ENCODE measurements around the gene METTL17.
"Not testable (repeated sequence)": the region's sequence is repeated elsewhere in the genome, so short reads cannot be mapped to it uniquely, and the experiment has no call there.

The METTL17 gene

GRCh38 chr14:21025371-21026273 lies 35.8 kb downstream of the METTL17 start:
- DNase-seq = no peak

- DNase-seq = no peak
Observed at GRCh38 chr14:21026274-21026987, 36.7 kb downstream of the METTL17 start.

DNA sequence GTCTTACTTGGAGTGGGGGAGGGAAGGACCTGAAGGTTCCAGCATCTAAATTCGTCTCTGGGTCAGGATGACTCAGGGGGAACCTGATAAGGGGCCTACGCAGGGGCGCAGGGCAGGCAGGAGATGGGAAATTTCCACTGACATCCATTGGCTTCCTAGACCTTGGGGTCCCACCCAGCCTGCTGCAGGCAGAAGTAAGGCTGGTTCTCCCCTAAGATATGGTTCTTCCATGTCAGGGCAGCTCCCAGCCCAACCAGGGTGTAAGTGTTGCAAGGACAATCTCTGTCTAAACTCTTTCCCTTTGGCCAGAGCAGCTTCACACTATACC lies 37.2 kb downstream of the METTL17 start:
- no peak for DNase-seq

DNA sequence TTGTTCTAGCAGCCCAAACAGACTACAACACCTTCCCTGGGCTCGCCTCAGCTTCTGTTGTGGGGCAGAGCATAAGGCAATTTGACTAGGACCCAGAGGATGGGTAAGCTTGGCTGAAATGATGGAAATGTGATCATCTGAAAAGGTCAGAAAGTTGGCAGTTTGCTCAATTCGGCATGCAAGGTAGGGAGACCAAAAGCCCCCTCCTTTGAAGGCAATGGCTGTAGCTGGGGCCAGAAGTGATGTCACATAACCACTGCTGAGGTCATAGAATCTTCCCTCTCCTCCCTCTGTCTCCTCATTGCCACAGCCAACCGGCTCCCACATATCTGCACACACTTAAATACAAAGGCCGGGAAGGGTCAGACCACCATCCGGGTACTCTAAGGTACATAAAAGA lies 40.1 kb downstream of the METTL17 start, which contains the start of gene TPPP2:
Gene TPPP2, plus strand, starts transcription at position 301 of the 400 bp plus-strand sequence. CDS start 365 bp downstream, outside the sequence.
- DNase-seq = no peak

DNA sequence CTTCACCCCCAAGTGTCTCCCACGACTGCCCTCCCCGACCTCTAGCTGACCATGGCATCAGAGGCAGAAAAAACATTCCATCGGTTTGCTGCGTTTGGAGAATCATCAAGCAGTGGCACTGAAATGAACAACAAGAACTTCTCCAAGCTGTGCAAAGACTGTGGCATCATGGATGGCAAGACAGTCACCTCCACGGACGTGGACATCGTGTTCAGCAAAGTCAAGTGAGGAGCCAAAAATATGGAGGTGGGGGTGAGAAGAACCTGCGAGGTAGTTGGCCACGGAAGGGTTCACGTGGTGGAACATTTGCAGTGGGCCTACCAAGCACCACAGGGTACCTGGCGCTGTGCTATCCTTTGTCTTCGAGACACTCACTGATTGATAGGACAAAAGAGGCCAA lies 40.8 kb downstream of the METTL17 start:
- no peak for DNase-seq

- DNase-seq = no peak
Observed at GRCh38 chr14:21032326-21033132, 42.7 kb downstream of the METTL17 start.

GRCh38 chr14:21033133-21033698 lies 43.4 kb downstream of the METTL17 start:
- no peak for DNase-seq

DNA sequence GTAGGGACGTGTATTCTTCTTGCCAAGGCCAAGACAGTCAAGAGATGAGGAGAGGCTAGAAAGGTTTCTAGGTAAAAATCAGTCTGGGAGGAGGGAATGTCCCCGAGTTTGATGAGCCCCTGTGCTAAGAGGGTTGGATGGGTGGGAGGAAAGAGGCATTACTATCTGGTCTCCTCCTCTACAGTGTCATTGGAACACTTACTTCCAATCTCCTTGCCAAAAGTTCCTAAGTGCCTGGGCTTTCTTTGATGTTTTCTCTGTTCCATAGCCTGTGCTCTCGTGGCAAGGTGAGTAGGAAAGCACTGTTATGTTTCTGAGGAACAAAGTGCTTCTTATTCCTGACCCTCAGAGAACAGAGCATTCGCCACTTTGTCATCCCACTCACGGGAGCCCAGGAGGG lies 44.9 kb downstream of the METTL17 start, which contains the start of gene RNASE13:
Gene RNASE13, minus strand, starts transcription at position 101 of the 400 bp plus-strand sequence. CDS start 519 bp downstream, outside the sequence.
- no peak for DNase-seq

GRCh38 chr14:21036751-21037150 lies 47.0 kb downstream of the METTL17 start:
- DNase-seq = no peak

- DNase-seq = no peak
Observed at GRCh38 chr14:21037156-21037555, 47.4 kb downstream of the METTL17 start.

DNA sequence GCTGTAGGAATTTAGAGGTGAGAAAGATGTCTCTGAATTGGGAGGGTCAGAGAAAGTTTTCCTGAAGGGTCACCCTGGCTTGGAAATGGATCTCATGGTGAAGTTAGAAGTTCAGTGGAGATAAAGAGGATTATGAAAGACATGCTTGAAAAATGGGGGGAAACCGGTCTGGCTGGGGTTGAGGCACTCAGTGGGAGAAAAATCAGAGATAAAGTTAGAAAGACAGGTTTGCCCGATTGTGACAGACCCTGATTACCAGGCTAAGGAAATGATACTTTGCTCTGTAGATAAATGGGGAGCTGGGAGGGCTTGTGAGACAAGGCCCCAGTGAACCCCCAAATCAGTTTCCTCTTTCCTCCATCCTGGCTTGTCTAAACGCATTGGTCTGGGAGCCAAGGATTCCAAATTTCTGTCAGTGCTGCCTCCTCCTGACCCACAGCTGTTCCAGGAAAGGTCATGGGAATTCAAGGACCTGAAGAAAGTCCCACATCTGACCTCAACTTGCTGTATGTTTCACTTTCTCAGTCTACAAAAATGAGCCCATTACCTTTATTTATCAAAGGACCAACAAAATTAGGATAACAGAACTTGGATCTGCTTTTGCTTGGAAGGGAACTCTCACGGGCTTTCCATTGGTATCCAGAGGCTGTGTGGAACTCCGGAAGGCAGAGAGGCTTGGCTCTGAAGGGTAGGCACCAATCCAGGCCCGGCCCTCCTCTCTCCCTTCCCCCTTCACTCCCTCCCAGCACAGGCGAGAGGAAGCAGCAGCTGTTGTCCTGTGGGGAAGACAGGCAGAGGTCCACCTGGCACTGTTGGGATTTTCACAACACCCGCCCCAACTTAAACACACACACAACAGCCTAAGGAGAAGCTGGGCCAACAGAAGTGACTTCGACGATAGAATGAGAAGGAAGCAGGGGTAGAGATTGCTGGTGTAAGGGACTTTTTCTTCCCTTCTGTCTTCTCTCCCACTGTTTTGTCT lies 49.0 kb downstream of the METTL17 start:
- no peak for DNase-seq

- DNase-seq = no peak
Observed at GRCh38 chr14:21039585-21040369, 50.0 kb downstream of the METTL17 start.

- DNase-seq = no peak
Observed at GRCh38 chr14:21040370-21040925, 50.7 kb downstream of the METTL17 start.

GRCh38 chr14:21040941-21041340 lies 51.2 kb downstream of the METTL17 start:
- not testable (repeated sequence) for DNase-seq

DNA sequence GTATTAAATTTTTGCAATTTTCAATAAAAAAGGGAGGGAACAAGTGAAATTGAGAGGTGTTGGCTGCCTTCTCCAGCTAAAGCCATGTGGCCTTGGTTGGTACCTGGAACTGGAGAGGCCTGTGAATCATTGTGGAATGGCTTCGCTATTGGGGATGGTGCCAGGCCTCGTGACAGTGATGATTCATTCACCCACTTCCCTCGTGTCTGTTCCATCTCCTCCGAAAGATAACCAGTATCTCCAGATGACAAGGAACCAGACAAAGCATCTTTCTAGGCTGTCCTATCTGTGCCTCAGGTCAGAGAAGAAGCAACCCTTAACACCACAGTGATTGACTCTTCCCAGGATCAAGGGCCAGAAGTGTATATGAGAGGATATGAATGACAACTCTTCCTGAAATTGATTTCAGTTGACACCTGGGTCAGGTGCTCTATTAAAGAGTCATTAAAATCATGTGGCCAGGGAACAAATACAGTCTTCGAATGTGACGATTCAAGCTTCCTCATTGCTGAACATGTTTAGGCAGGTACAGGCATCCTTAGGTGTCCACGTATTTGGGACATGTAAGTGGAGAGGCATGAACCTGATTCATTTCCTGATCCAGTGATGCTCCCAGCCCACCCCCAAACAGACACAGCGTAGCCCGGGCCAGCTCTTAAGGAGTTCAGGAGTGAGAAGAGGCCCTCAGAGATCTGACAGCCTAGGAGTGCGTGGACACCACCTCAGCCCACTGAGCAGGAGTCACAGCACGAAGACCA lies 52.1 kb downstream of the METTL17 start, which contains the start of gene RNASE7:
Gene RNASE7, plus strand, starts transcription at position 687 of the 758 bp plus-strand sequence. CDS start 631 bp downstream, outside the sequence.
- DNase-seq = no peak

DNA sequence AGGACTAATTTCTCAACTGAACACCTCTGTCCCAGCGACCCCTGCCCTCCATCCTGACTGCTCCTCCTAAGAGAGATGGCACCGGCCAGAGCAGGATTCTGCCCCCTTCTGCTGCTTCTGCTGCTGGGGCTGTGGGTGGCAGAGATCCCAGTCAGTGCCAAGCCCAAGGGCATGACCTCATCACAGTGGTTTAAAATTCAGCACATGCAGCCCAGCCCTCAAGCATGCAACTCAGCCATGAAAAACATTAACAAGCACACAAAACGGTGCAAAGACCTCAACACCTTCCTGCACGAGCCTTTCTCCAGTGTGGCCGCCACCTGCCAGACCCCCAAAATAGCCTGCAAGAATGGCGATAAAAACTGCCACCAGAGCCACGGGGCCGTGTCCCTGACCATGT lies 53.1 kb downstream of the METTL17 start:
- no peak for DNase-seq

GRCh38 chr14:21043387-21043973 lies 53.7 kb downstream of the METTL17 start:
- no peak for DNase-seq

- DNase-seq = no peak
Observed at GRCh38 chr14:21043974-21044618, 54.3 kb downstream of the METTL17 start.
